ENCODE measurements around the gene YWHAG. TPM values are rescaled to one million over a fixed set of nuclear protein-coding genes. Genes with fewer than 3 reads are reported as not detected.
A peak's percentile ranks its signal among the peaks of the same experiment; 100 is the strongest.
"Not testable (repeated sequence)": the region's sequence is repeated elsewhere in the genome, so short reads cannot be mapped to it uniquely, and the experiment has no call there.

Gene YWHAG
- total RNA-seq, 1 donor: 121 TPM

DNA sequence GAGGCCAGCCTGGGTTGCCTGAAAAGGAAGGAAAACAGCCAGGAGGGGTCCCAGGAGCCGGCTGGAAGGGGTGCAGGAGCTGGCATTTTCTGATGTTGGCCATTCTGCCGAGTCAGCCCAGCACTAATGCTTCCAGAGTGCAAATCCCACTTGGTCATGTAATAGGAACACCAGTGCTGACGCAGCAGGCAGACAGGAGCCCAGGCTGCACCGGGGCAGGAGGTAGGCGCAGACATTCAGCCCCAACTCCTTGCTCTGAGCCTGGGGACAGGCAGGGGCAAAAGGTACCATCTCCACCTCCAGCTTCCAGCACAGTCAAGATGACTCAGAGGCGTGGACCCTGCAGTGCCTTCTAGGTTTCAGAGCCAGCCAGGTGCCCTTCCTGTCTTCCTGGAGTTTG is 10.2 kb upstream of the YWHAG start:
- H3K79me2 ChIP-seq (ENCODE audit: insufficient read depth, low read length): no peaks in the 10 kb centered on the region
- peaks cover 16% of the 10 kb centered on the region for H3K4me1 ChIP-seq (ENCODE audit: insufficient read depth, low read length)
- H3K4me3 ChIP-seq (ENCODE audit: insufficient read depth, low read length): no peak overlapping the region
- H3K27ac ChIP-seq (ENCODE audit: low read depth, low read length): no peak overlapping the region
- TF ChIP-seq, protein P1, sequence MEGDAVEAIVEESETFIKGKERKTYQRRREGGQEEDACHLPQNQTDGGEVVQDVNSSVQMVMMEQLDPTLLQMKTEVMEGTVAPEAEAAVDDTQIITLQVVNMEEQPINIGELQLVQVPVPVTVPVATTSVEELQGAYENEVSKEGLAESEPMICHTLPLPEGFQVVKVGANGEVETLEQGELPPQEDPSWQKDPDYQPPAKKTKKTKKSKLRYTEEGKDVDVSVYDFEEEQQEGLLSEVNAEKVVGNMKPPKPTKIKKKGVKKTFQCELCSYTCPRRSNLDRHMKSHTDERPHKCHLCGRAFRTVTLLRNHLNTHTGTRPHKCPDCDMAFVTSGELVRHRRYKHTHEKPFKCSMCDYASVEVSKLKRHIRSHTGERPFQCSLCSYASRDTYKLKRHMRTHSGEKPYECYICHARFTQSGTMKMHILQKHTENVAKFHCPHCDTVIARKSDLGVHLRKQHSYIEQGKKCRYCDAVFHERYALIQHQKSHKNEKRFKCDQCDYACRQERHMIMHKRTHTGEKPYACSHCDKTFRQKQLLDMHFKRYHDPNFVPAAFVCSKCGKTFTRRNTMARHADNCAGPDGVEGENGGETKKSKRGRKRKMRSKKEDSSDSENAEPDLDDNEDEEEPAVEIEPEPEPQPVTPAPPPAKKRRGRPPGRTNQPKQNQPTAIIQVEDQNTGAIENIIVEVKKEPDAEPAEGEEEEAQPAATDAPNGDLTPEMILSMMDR (IDR thresholded peaks at IDR 0.05; ENCODE audit: extremely low read depth, low read depth, low read length): no peak
- no peaks in the 10 kb centered on the region for H3K9me3 ChIP-seq (ENCODE audit: low read depth, low read length)
- no peak overlapping the region for H3K4me2 ChIP-seq (ENCODE audit: insufficient read depth, low read length)
- no peaks in the 10 kb centered on the region for H3K27me3 ChIP-seq (ENCODE audit: insufficient read depth, low read length)
- H3K36me3 ChIP-seq (ENCODE audit: insufficient read depth, low read length): no peaks in the 10 kb centered on the region
- H4K20me1 ChIP-seq (ENCODE audit: insufficient read depth, low read length): no peaks in the 10 kb centered on the region
- H2AFZ ChIP-seq (ENCODE audit: low read length): no peak overlapping the region
- peak; percentile 39 for DNase-seq (ENCODE audit: insufficient read length, low spot score, missing footprints)

DNA sequence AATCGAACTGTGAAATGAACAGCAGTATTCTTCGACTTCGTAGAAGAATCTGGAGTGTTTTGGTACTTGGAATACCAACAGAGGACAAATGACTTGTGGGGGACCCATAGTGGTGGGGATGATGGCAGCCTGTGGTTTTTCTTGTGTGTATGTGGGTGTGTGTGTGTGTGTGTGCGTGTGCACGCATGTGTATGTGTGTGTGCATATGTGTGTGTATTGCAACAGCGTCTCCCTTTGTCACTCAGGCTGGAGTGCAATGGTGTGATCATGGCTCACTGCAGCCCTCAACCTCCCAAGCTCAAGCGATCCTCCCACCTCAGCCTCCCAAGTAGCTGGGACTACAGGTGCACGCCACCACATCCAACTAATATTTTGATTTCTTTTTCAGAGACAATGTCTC is 9.4 kb upstream of the YWHAG start:
- Histone ChIP-seq H3K4me1 (ENCODE audit: insufficient read depth, low read length) (peaks cover 15% of the 10 kb centered on the region), H2AFZ (ENCODE audit: low read length) (no peak overlapping the region), H3K4me2 (ENCODE audit: insufficient read depth, low read length) (no peak overlapping the region), H3K27me3 (ENCODE audit: insufficient read depth, low read length) (no peaks in the 10 kb centered on the region), H3K36me3 (ENCODE audit: insufficient read depth, low read length) (no peaks in the 10 kb centered on the region), H3K27ac (ENCODE audit: low read depth, low read length) (no peak overlapping the region), H4K20me1 (ENCODE audit: insufficient read depth, low read length) (no peaks in the 10 kb centered on the region), H3K79me2 (ENCODE audit: insufficient read depth, low read length) (no peaks in the 10 kb centered on the region), H3K4me3 (ENCODE audit: insufficient read depth, low read length) (no peak overlapping the region), H3K9me3 (ENCODE audit: low read depth, low read length) (no peaks in the 10 kb centered on the region)
- no peak for DNase-seq (ENCODE audit: insufficient read length, low spot score, missing footprints)
- TF ChIP-seq, protein P1 (IDR thresholded peaks at IDR 0.05; ENCODE audit: extremely low read depth, low read depth, low read length): no peak

DNA sequence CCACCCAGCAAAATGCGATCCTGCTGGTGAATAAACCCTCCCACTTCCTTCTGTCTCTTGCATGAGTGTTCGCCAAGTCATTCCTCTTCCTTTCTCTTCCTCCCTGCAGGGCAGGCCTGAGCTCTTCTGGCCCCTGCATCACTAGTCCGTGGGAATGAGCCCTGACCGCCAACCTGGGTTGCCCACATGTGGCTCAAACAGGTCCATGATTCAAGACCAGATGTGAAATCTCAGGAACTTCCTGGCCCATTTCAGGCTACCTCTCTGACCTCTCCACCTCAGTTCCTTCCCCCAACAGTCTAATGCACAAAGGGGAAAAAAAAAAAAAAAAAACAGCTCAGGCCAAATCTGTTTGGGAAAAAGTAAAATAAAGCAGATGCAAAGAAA is 5.4 kb upstream of the YWHAG start:
- H3K27me3 ChIP-seq (ENCODE audit: insufficient read depth, low read length): no peaks in the 10 kb centered on the region
- no peak for DNase-seq (ENCODE audit: insufficient read length, low spot score, missing footprints)
- no peaks in the 10 kb centered on the region for H3K36me3 ChIP-seq (ENCODE audit: insufficient read depth, low read length)
- peak overlapping the region; percentile 57 for H3K4me2 ChIP-seq (ENCODE audit: insufficient read depth, low read length)
- peak overlapping the region; percentile 88 for H2AFZ ChIP-seq (ENCODE audit: low read length)
- H3K9me3 ChIP-seq (ENCODE audit: low read depth, low read length): no peaks in the 10 kb centered on the region
- no peak overlapping the region for H3K4me3 ChIP-seq (ENCODE audit: insufficient read depth, low read length)
- no peaks in the 10 kb centered on the region for H3K79me2 ChIP-seq (ENCODE audit: insufficient read depth, low read length)
- TF ChIP-seq, protein P1 (IDR thresholded peaks at IDR 0.05; ENCODE audit: extremely low read depth, low read depth, low read length): no peak
- peaks cover 20% of the 10 kb centered on the region for H3K4me1 ChIP-seq (ENCODE audit: insufficient read depth, low read length)
- no peaks in the 10 kb centered on the region for H4K20me1 ChIP-seq (ENCODE audit: insufficient read depth, low read length)
- peak overlapping the region; percentile 42 for H3K27ac ChIP-seq (ENCODE audit: low read depth, low read length)

DNA sequence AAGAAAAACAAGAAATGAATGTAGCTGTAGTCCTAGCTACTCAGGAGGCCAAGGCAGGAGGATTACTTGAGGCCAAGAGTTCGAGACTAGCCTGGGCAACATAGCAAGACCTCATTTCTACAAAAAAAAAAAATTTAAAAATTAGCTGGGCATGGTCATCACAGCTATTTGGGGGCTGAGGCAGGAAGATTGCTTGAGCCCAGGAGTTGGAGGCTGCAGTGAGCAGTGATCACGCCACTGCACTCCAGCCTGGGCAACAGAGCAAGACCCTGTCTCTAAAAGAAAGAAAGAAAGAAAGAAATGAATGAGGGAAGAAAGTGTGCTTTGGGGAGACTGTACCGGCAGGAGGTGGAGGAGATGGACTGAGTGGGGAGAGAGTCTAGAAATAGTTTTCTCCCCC is 5.0 kb upstream of the YWHAG start:
- peaks cover 20% of the 10 kb centered on the region for H3K4me1 ChIP-seq (ENCODE audit: insufficient read depth, low read length)
- H2AFZ ChIP-seq (ENCODE audit: low read length): peak overlapping the region; percentile 88
- H3K4me2 ChIP-seq (ENCODE audit: insufficient read depth, low read length): peak overlapping the region; percentile 57
- H3K36me3 ChIP-seq (ENCODE audit: insufficient read depth, low read length); DNase-seq (ENCODE audit: insufficient read length, low spot score, missing footprints); H3K27me3 ChIP-seq (ENCODE audit: insufficient read depth, low read length); H3K4me3 ChIP-seq (ENCODE audit: insufficient read depth, low read length); H4K20me1 ChIP-seq (ENCODE audit: insufficient read depth, low read length); H3K9me3 ChIP-seq (ENCODE audit: low read depth, low read length); H3K79me2 ChIP-seq (ENCODE audit: insufficient read depth, low read length): not testable (repeated sequence)
- H3K27ac ChIP-seq (ENCODE audit: low read depth, low read length): peak overlapping the region; percentile 42

All from osteoblast (primary cell).